ENCODE measurements around the gene FCRL1. TPM values are rescaled to one million over a fixed set of nuclear protein-coding genes. Genes with fewer than 3 reads are reported as not detected.

FCRL1 gene
- total and polyA plus RNA-seq, 2 of the 8 experiments (the other 6 are each of a cell fraction or from before 2014, with no cell fraction given) = not detected

DNA sequence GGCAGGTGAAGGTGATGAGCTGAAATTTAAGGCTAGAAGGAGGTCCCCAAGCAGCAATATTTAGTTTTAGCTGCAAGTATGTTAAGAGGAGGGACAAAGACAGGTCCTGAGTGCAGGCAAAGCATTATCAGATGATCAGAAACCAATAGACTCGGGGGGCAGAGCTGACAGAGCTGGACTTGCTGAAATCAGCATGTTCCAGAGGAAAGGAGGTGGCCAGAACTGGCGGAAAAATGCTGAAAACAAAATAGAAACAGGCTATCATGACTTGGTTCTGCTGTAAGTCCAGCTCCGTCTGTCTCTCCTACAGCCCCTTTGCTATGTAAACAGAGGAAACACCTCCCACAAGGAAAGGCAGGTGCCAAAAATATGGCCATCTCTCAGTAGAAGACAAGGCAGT, 21.8 kb upstream of the FCRL1 start, which contains the start of gene CD5L:
Gene CD5L (minus strand): TSS at position 101 of the 400 bp plus-strand sequence. CDS start 107 bp downstream, outside the sequence.
- Histone ChIP-seq H3K56ac (replicated peaks; ENCODE audit: insufficient read length, low read depth, low read length) (no peak within 1 kb of the TSS), H4K91ac (replicated peaks; ENCODE audit: insufficient read length, low read length) (no peak within 1 kb of the TSS), H3K4ac (replicated peaks; ENCODE audit: insufficient read length, low read depth, low read length) (no peak within 1 kb of the TSS), H3K9me3 (ENCODE audit: insufficient read depth in 2 of 2, low read depth in 1 of 2, low read length in 1 of 2) (no peaks in the 10 kb centered on the region), H3K27ac (ENCODE audit: low read depth, low read length) (no peak within 1 kb of the TSS), H2BK5ac (ENCODE audit: low read depth, low read length) (no peak within 1 kb of the TSS), H3K23ac (ENCODE audit: insufficient read length) (no peak within 1 kb of the TSS), H2AFZ (ENCODE audit: low read length) (no peak within 1 kb of the TSS), H3K4me1 (replicated peaks in 1 of 4; ENCODE audit: control insufficient read depth in 3 of 4, insufficient read depth in 4 of 4, low read length in 3 of 4) (no peaks in the 10 kb centered on the region), H3K9ac (replicated peaks in 1 of 4; ENCODE audit: extremely low read depth in 1 of 4, low read depth in 3 of 4, low read length in 3 of 4) (no peak within 1 kb of the TSS), H3K14ac (ENCODE audit: insufficient read length) (no peak within 1 kb of the TSS), H2BK15ac (ENCODE audit: low read length) (no peak within 1 kb of the TSS), H3K36me3 (ENCODE audit: control insufficient read depth in 2 of 4, insufficient read depth in 4 of 4, low read length in 3 of 4) (no peaks in the 10 kb centered on the region), H3K79me1 (ENCODE audit: low read depth, low read length) (no peaks in the 10 kb centered on the region), H3K79me2 (ENCODE audit: control insufficient read depth in 1 of 2, insufficient read depth in 2 of 2, low read length in 2 of 2) (no peaks in the 10 kb centered on the region), H3K4me2 (ENCODE audit: insufficient read depth in 1 of 2, low read depth in 2 of 2, low read length in 2 of 2) (no peak within 1 kb of the TSS), H3K4me3 (ENCODE audit: extremely low read depth in 1 of 4, insufficient read depth in 2 of 4, low read depth in 3 of 4, low read length in 4 of 4) (no peak within 1 kb of the TSS), H3K23me2 (ENCODE audit: low read depth, low read length) (no peaks in the 10 kb centered on the region), H2BK120ac (replicated peaks; ENCODE audit: low read depth, low read length) (no peak within 1 kb of the TSS), H2BK12ac (ENCODE audit: low read depth, low read length) (no peak within 1 kb of the TSS; the same call in 1 of the 2 replicates), H2AK5ac (ENCODE audit: low read depth, low read length) (no peak within 1 kb of the TSS), H3K27me3 (replicated peaks in 1 of 4; ENCODE audit: control insufficient read depth in 3 of 4, extremely low read depth in 1 of 4, insufficient read depth in 3 of 4, low read length in 3 of 4) (no peaks in the 10 kb centered on the region), H4K8ac (ENCODE audit: extremely low read depth, insufficient read depth, low read length) (no peak within 1 kb of the TSS), H4K20me1 (replicated peaks in 1 of 2; ENCODE audit: control insufficient read depth in 1 of 2, insufficient read depth in 2 of 2, low read length in 2 of 2) (no peaks in the 10 kb centered on the region), H2BK20ac (ENCODE audit: low read length) (no peak within 1 kb of the TSS), H4K5ac (ENCODE audit: insufficient read length, low read depth, low read length) (no peak within 1 kb of the TSS), H3K18ac (ENCODE audit: extremely low read depth, low read length) (no peak within 1 kb of the TSS)
- POLR2A ChIA-PET (ENCODE audit: partially characterized antibody) = no interaction called here
- WGBS, 2 experiments (ENCODE audit: extremely low coverage in 1 of 2, insufficient coverage in 1 of 2, insufficient read length in 1 of 2, insufficient replicate concordance in 2 of 2, low coverage in 1 of 2, low lambda C conversion rate in 2 of 2, missing lambda C conversion rate in 1 of 2) = 80% methylated on average over 3 of the region's 3 CpGs; no CpG with 5 or more reads in 1 of the 2 experiments
- CTCF ChIA-PET (ENCODE audit: partially characterized antibody) = no interaction called here
- no peak for FAIRE-seq
- no peak for DNase-seq (ENCODE audit: low read depth in 1 of 2, low spot score in 2 of 2)
- no peak for TF ChIP-seq JUND (IDR thresholded peaks at IDR 0.05; ENCODE audit: low read length)
- no peak for TF ChIP-seq SRF (IDR thresholded peaks at IDR 0.05; ENCODE audit: low read depth, low read length)
- TF ChIP-seq TBP (IDR thresholded peaks at IDR 0.05; ENCODE audit: low read depth, low read length) = no peak
- TF ChIP-seq, protein P1, sequence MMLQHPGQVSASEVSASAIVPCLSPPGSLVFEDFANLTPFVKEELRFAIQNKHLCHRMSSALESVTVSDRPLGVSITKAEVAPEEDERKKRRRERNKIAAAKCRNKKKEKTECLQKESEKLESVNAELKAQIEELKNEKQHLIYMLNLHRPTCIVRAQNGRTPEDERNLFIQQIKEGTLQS (IDR thresholded peaks at IDR 0.05; ENCODE audit: insufficient read depth, low read depth, low read length) = no peak
- TF ChIP-seq SIRT6 (IDR thresholded peaks at IDR 0.05; ENCODE audit: low read length) = no peak
- no peak for TF ChIP-seq CTBP2 (IDR thresholded peaks at IDR 0.05; ENCODE audit: borderline replicate concordance, insufficient read depth, insufficient read length, low read length)
- no peak for TF ChIP-seq TEAD4 (IDR thresholded peaks at IDR 0.05; ENCODE audit: low read depth, low read length)
- TF ChIP-seq SP2 (IDR thresholded peaks at IDR 0.05; ENCODE audit: low read length) = no peak
- TF ChIP-seq, protein P2, sequence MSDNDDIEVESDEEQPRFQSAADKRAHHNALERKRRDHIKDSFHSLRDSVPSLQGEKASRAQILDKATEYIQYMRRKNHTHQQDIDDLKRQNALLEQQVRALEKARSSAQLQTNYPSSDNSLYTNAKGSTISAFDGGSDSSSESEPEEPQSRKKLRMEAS (IDR thresholded peaks at IDR 0.05) = no peak

All from H1 (cell line).